ENCODE data around the gene MPHOSPH9.

MPHOSPH9 gene

DNA sequence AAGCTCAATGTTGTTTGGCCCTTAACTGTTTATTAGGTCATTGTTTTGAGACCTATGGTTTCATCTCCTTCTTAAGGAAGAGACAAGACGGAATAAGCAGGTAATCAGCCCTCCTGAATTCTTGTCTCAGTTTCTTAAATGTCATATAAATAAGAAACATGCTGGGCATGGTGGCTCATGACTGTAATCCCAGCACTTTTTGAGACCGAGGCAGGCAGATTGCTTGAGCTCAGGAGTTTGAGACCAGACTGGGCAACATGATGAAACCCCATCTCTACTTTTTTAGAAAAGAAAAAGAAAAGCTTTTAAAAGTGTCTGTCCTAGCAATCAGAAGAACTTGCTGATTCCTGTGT, 5.4 kb upstream of the MPHOSPH9 start:
- TF ChIP-seq, protein P1, sequence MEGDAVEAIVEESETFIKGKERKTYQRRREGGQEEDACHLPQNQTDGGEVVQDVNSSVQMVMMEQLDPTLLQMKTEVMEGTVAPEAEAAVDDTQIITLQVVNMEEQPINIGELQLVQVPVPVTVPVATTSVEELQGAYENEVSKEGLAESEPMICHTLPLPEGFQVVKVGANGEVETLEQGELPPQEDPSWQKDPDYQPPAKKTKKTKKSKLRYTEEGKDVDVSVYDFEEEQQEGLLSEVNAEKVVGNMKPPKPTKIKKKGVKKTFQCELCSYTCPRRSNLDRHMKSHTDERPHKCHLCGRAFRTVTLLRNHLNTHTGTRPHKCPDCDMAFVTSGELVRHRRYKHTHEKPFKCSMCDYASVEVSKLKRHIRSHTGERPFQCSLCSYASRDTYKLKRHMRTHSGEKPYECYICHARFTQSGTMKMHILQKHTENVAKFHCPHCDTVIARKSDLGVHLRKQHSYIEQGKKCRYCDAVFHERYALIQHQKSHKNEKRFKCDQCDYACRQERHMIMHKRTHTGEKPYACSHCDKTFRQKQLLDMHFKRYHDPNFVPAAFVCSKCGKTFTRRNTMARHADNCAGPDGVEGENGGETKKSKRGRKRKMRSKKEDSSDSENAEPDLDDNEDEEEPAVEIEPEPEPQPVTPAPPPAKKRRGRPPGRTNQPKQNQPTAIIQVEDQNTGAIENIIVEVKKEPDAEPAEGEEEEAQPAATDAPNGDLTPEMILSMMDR (IDR thresholded peaks at IDR 0.05; ENCODE audit: low read depth, low read length, missing control alignments) = no peak
- H3K4me3 ChIP-seq (ENCODE audit: low read depth, low read length) = no peak overlapping the region
- no peak for DNase-seq (ENCODE audit: low read depth)

DNA sequence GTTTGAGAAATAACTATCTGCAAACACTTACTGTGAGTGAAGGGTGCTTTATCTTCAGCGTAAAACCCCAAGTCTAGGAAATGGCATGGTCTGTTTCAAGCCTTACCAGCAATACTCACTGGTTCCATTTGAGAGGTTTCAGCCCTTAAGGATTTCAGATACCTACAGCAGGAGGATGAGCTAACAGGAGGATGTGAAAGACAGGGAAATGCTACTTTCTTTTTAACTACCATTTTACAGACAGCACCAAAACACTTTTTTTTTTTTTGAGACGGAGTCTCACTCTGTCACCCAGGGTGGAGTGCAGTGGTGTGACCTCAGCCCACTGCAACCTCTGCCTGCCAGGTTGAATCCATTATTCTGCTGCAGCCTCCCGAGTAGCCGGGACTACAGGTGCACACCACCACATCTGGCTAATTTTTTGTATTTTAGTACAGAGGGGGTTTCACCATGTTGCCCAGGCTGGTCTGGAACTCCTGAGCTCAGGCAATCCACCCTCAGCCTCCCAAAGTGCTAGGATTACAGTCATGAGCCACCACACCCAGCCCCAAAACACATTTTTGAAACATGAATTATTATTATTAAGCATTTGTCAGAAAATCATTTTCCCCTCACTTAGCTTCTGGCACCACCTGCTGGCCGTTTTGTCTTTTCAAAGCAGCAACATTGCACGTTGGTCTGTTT, 4.8 kb upstream of the MPHOSPH9 start:
- TF ChIP-seq, protein P1 (IDR thresholded peaks at IDR 0.05; ENCODE audit: low read depth, low read length, missing control alignments) = peak; percentile 70
- H3K4me3 ChIP-seq (ENCODE audit: low read depth, low read length) = peak overlapping the region; percentile 0; the same call in 1 of the 2 replicates
- no peak for DNase-seq (ENCODE audit: low read depth)

DNA sequence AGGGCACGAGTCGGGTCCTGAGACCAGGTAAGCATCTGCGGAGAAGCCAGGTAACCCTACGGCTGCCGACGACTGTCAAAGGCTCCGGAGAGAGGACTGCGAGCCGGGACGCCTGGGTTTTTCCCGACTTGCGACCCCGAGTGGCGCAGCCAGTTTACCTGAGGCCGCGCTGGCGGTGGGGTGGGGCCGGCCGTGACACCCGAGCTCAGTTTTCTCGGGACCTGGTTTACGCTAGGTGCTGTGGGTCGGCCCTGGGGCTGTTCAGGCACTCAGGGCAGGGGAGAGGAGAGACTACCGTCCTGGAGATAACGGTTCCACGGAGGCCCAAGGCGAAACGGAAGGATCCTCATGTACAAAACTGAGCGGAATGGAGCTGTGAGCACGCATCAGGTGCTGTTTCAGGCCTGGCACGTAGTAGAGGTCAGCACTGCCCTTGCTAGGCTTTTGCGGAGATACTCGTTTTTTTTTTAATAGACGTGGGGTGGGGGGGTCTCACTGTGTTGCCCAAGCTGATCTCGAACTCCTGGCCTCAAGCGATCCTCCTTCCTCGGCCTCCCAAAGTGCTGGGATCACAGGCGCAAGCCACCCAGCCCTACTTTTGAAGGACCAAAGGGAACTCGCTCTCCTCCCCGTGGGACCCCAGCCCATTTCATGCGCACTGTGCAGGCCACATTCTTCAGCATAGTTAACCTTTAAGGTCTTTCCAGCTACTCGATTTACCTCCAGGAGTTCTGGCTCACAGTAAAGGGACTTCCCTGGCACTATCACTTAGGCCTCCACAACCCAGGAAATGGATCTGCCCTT, 766 bp upstream of the MPHOSPH9 start:
- H3K4me3 ChIP-seq (ENCODE audit: low read depth, low read length) = peak overlapping the region; percentile 73
- TF ChIP-seq, protein P1 (IDR thresholded peaks at IDR 0.05; ENCODE audit: low read depth, low read length, missing control alignments) = no peak
- no peak for DNase-seq (ENCODE audit: low read depth)

DNA sequence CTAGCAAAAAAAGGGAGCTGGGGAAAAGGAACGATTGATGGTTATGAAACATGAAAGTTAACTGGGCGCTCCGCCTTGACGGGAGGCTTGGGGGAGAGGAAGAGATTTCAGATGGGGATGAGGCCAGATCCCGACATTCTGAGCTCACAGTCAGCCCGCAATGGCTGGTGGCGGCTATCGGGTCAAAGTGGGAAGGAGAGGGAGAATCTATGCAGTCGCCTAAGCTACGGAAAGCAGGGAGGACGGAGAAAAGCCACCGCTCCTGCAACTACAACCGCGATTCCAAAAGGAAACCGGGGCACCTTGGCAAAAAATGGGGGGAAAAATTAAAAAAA, 502 bp downstream of the MPHOSPH9 start:
- DNase-seq (ENCODE audit: low read depth) = no peak
- TF ChIP-seq, protein P1 (IDR thresholded peaks at IDR 0.05; ENCODE audit: low read depth, low read length, missing control alignments) = no peak
- H3K4me3 ChIP-seq (ENCODE audit: low read depth, low read length) = peak overlapping the region; percentile 73

DNA sequence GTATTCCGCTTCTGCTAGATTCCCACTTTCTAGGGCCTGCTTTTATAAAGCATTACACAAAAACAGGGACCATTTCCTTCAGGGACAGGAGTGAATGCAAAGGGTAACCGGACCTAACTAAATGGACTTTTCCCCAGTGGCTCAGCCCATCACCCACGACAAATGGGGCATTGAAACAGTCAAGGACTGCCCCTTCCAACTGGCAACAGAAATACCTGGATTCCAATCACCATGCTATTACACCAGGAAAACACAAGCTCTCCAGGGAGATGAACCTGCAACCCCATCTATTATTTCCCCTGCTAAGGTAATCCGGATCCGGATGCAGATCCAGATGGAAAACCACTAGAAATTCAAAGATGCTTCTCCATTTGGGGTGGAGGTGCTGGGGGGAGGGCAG, 1.0 kb downstream of the MPHOSPH9 start:
- DNase-seq (ENCODE audit: low read depth) = no peak
- peak overlapping the region; percentile 73 for H3K4me3 ChIP-seq (ENCODE audit: low read depth, low read length)
- TF ChIP-seq, protein P1 (IDR thresholded peaks at IDR 0.05; ENCODE audit: low read depth, low read length, missing control alignments) = no peak

DNA sequence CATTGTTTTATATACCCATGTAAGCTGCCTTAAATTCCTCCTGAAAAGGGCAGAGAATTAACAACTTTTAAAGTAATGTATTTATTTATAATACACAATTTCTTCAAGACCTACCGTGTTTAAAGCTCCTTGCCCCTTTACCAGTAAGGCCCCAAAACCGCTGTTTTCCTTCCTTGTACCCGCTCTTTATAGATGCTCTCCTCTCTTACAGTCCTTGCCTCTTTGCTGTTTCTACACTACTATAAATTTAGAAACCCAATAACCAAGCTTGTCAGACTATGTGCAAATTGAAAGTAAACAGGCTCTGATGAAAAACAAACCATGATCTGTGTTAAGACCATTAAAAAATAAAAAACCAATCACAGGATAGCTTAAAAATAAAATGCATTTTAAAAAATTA, 3.9 kb downstream of the MPHOSPH9 start:
- no peak for DNase-seq (ENCODE audit: low read depth)
- peak overlapping the region; percentile 32 for H3K4me3 ChIP-seq (ENCODE audit: low read depth, low read length)
- TF ChIP-seq, protein P1 (IDR thresholded peaks at IDR 0.05; ENCODE audit: low read depth, low read length, missing control alignments) = no peak

All from GM12864 (cell line).